NCI-H2081 treated with DMSO at 0.1 percent for 48 hours (cell line): ENCODE measurements around the gene FAT4.
A peak's percentile ranks its signal among the peaks of the same experiment; 100 is the strongest.

Experiments used
- DNase-seq: peaks from one replicate; lab custom pipeline; 2025; lab: John Stamatoyannopoulos, UW

The FAT4 gene

GRCh38 chr4:125314676-125315575, at the start of gene FAT4:
TSS of gene FAT4 (plus strand) at chr4:125314955. CDS start at chr4:125316412, 1,457 bp downstream.
- no peak for DNase-seq

- no peak for DNase-seq
Observed at GRCh38 chr4:125265846-125266245, 48.9 kb upstream of the FAT4 start.

GRCh38 chr4:125266901-125267604, 47.7 kb upstream of the FAT4 start:
- no peak for DNase-seq

GRCh38 chr4:125267630-125268029, 47.1 kb upstream of the FAT4 start:
- no peak for DNase-seq

- no peak for DNase-seq
Observed at GRCh38 chr4:125268068-125268755, 46.5 kb upstream of the FAT4 start.

GRCh38 chr4:125276811-125277210, 37.9 kb upstream of the FAT4 start:
- DNase-seq: no peak

- DNase-seq: no peak
Observed at GRCh38 chr4:125277790-125278189, 37.0 kb upstream of the FAT4 start.

- DNase-seq: no peak
Observed at GRCh38 chr4:125280892-125281403, 33.8 kb upstream of the FAT4 start.

GRCh38 chr4:125283707-125284279, 31.0 kb upstream of the FAT4 start:
- DNase-seq: no peak

- no peak for DNase-seq
Observed at GRCh38 chr4:125297116-125297515, 17.6 kb upstream of the FAT4 start.

GRCh38 chr4:125303058-125303457, 11.7 kb upstream of the FAT4 start:
- no peak for DNase-seq

- DNase-seq: no peak
Observed at GRCh38 chr4:125303821-125304220, 10.9 kb upstream of the FAT4 start.

GRCh38 chr4:125306112-125306511, 8.6 kb upstream of the FAT4 start:
- no peak for DNase-seq

- no peak for DNase-seq
Observed at GRCh38 chr4:125306533-125306932, 8.2 kb upstream of the FAT4 start.

GRCh38 chr4:125311503-125311902, 3.3 kb upstream of the FAT4 start:
- no peak for DNase-seq

- peak; percentile 29 for DNase-seq
Observed at GRCh38 chr4:125313497-125313896, 1.3 kb upstream of the FAT4 start.

GRCh38 chr4:125313989-125314667, 627 bp upstream of the FAT4 start:
- DNase-seq: no peak

- DNase-seq: no peak
Observed at GRCh38 chr4:125315576-125316400, 1.0 kb downstream of the FAT4 start.

- no peak for DNase-seq
Observed at GRCh38 chr4:125316401-125316790, 1.6 kb downstream of the FAT4 start.

GRCh38 chr4:125316791-125317524, 2.2 kb downstream of the FAT4 start:
- no peak for DNase-seq
